Measurements from ENCODE around the gene ASPHD2.
A peak's percentile ranks its signal among the peaks of the same experiment; 100 is the strongest.
"Not testable (repeated sequence)": the region's sequence is repeated elsewhere in the genome, so short reads cannot be mapped to it uniquely, and the experiment has no call there.

ASPHD2 gene

GRCh38 chr22:26410386-26410785, 18.7 kb upstream of the ASPHD2 start:
- no peak for DNase-seq (ENCODE audit: low read depth, low spot score)
- no peak overlapping the region for H3K4me3 ChIP-seq (ENCODE audit: low read length)

- H3K4me3 ChIP-seq (ENCODE audit: low read length), result no peak overlapping the region
- DNase-seq (ENCODE audit: low read depth, low spot score), result no peak
Observed at GRCh38 chr22:26414347-26414746, 14.7 kb upstream of the ASPHD2 start.

GRCh38 chr22:26416256-26416655, 12.8 kb upstream of the ASPHD2 start:
- DNase-seq (ENCODE audit: low read depth, low spot score), result no peak
- H3K4me3 ChIP-seq (ENCODE audit: low read length), result no peak overlapping the region

- H3K4me3 ChIP-seq (ENCODE audit: low read length), result no peak overlapping the region
- no peak for DNase-seq (ENCODE audit: low read depth, low spot score)
Observed at GRCh38 chr22:26416670-26417276, 12.3 kb upstream of the ASPHD2 start.

- H3K4me3 ChIP-seq (ENCODE audit: low read length), result no peak overlapping the region
- no peak for DNase-seq (ENCODE audit: low read depth, low spot score)
Observed at GRCh38 chr22:26417406-26417805, 11.7 kb upstream of the ASPHD2 start.

GRCh38 chr22:26418620-26419019, 10.4 kb upstream of the ASPHD2 start:
- no peak for DNase-seq (ENCODE audit: low read depth, low spot score)
- H3K4me3 ChIP-seq (ENCODE audit: low read length), result no peak overlapping the region

- no peak for DNase-seq (ENCODE audit: low read depth, low spot score)
- H3K4me3 ChIP-seq (ENCODE audit: low read length), result no peak overlapping the region
Observed at GRCh38 chr22:26426924-26427323, 2.1 kb upstream of the ASPHD2 start.

- peak overlapping the region; percentile 63 for H3K4me3 ChIP-seq (ENCODE audit: low read length)
Observed at GRCh38 chr22:26429458-26430286, 612 bp downstream of the ASPHD2 start.

GRCh38 chr22:26430600-26430999, 1.5 kb downstream of the ASPHD2 start:
- H3K4me3 ChIP-seq (ENCODE audit: low read length), result no peak overlapping the region
- no peak for DNase-seq (ENCODE audit: low read depth, low spot score)

More at GRCh38 chr22:26429458-26430286, 612 bp downstream of the ASPHD2 start:
- no peak for DNase-seq (ENCODE audit: low read depth, low spot score)

GRCh38 chr22:26431261-26431995, 2.4 kb downstream of the ASPHD2 start:
- H3K4me3 ChIP-seq (ENCODE audit: low read length), result no peak overlapping the region
- no peak for DNase-seq (ENCODE audit: low read depth, low spot score)

GRCh38 chr22:26432619-26433311, 3.7 kb downstream of the ASPHD2 start:
- no peak for DNase-seq (ENCODE audit: low read depth, low spot score)
- H3K4me3 ChIP-seq (ENCODE audit: low read length), result no peak overlapping the region

- H3K4me3 ChIP-seq (ENCODE audit: low read length), result no peak overlapping the region
- DNase-seq (ENCODE audit: low read depth, low spot score), result no peak
Observed at GRCh38 chr22:26433805-26434204, 4.7 kb downstream of the ASPHD2 start.

GRCh38 chr22:26435327-26436093, 6.5 kb downstream of the ASPHD2 start:
- no peak for DNase-seq (ENCODE audit: low read depth, low spot score)
- no peak overlapping the region for H3K4me3 ChIP-seq (ENCODE audit: low read length)

GRCh38 chr22:26436903-26437515, 7.9 kb downstream of the ASPHD2 start:
- no peak overlapping the region for H3K4me3 ChIP-seq (ENCODE audit: low read length)
- no peak for DNase-seq (ENCODE audit: low read depth, low spot score)

GRCh38 chr22:26437694-26438392, 8.8 kb downstream of the ASPHD2 start:
- H3K4me3 ChIP-seq (ENCODE audit: low read length), result no peak overlapping the region
- no peak for DNase-seq (ENCODE audit: low read depth, low spot score)

GRCh38 chr22:26438776-26439175, 9.7 kb downstream of the ASPHD2 start:
- DNase-seq (ENCODE audit: low read depth, low spot score); H3K4me3 ChIP-seq (ENCODE audit: low read length): not testable (repeated sequence)

- no peak overlapping the region for H3K4me3 ChIP-seq (ENCODE audit: low read length)
- DNase-seq (ENCODE audit: low read depth, low spot score), result no peak
Observed at GRCh38 chr22:26439559-26439958, 10.5 kb downstream of the ASPHD2 start.

All from Jurkat, Clone E6-1 (cell line).